ENCODE data around the gene USP3. TPM values are rescaled to one million over a fixed set of nuclear protein-coding genes. Genes with fewer than 3 reads are reported as not detected.
"Not testable (repeated sequence)": the region's sequence is repeated elsewhere in the genome, so short reads cannot be mapped to it uniquely, and the experiment has no call there.

USP3 gene
- total RNA-seq, 1 donor from 2014 or later: 39.5 TPM

DNA sequence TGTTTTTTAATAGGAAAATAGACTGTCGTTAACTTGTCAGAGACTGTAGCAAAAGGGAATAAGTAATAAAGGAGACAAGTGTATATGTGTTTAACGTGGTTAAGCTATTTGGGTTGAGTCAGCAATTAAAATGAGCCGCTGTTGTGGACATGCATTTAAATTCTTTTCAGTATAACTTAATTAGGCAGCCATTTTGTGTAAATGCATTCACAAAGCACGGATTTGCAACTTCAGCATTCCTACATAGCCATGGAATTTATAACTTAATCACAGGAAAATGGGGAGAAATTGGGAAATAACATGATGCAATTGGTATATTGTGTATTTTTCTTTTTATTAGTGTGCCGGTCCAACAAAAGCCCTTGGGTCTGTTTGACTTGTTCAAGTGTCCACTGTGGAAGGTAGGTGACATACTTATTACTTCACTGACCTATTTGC lies 27.9 kb downstream of the USP3 start:
- H3K27ac ChIP-seq: no peak overlapping the region
- TF ChIP-seq POLR2AphosphoS5 (IDR thresholded peaks at IDR 0.05; ENCODE audit: insufficient read depth in 1 of 2, low read depth in 1 of 2) (no peak), POLR2A (IDR thresholded peaks at IDR 0.05) (no peak)
- TF ChIP-seq, protein P1, sequence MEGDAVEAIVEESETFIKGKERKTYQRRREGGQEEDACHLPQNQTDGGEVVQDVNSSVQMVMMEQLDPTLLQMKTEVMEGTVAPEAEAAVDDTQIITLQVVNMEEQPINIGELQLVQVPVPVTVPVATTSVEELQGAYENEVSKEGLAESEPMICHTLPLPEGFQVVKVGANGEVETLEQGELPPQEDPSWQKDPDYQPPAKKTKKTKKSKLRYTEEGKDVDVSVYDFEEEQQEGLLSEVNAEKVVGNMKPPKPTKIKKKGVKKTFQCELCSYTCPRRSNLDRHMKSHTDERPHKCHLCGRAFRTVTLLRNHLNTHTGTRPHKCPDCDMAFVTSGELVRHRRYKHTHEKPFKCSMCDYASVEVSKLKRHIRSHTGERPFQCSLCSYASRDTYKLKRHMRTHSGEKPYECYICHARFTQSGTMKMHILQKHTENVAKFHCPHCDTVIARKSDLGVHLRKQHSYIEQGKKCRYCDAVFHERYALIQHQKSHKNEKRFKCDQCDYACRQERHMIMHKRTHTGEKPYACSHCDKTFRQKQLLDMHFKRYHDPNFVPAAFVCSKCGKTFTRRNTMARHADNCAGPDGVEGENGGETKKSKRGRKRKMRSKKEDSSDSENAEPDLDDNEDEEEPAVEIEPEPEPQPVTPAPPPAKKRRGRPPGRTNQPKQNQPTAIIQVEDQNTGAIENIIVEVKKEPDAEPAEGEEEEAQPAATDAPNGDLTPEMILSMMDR (IDR thresholded peaks at IDR 0.05): no peak
- H3K27me3 ChIP-seq: no peaks in the 10 kb centered on the region
- H3K4me1 ChIP-seq: peaks cover 24% of the 10 kb centered on the region
- no peaks in the 10 kb centered on the region for H3K36me3 ChIP-seq
- no peak overlapping the region for H3K4me3 ChIP-seq
- no peak for DNase-seq (ENCODE audit: extremely low spot score in 2 of 2)
- intact Hi-C loops (cut with DNase I): no loop called here
- no peaks in the 10 kb centered on the region for H3K9me3 ChIP-seq

DNA sequence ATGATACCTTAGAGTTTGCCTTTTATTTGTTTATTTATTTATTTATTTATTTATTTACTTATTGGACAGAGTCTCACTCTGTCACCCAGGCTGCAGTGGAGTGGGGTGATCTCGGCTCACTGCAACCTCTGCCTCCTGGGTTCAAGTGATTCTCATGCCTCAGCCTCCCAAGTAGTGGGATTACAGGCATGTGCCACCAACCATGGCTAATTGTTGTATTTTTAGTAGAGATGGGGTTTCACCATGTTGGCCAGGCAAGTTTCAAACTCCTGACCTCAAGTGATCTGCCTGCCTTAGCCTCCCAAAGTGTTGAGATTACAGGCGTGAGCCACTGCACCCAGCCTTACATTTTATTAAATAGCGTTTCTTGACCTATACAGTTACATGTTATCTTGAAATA lies 30.5 kb downstream of the USP3 start:
- Histone ChIP-seq H3K36me3 (peaks cover 0 to 12% of the 10 kb centered on the region in 2 donors), H3K4me1 (peaks cover 14% of the 10 kb centered on the region)
- H3K9me3 ChIP-seq; H3K27me3 ChIP-seq; H3K4me3 ChIP-seq; H3K27ac ChIP-seq; DNase-seq (ENCODE audit: extremely low spot score in 2 of 2): not testable (repeated sequence)
- intact Hi-C loops (cut with DNase I): loop anchor here (1.0 kb wide), 1 partner anchor 50 kb away; no protein-coding TSS in a partner anchor

DNA sequence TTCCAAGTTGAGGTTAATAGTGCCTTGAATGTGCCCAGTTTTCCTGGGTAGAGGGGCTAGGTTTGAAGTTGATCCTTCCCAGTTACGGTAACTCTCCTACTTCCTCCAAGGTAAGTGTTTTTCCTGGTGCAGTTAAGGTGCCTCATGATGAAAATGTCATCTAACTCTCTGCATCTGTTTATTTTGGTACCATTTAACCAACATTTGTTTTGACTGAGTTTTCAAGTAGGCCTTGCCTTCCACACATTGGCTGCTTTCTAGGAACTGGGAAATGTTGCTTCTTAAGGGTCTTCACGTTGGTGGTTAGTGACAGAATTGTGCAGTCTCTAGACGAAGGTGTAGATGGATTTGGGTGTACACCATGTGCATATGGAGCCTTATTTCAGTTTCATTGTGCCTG lies 31.3 kb downstream of the USP3 start:
- Histone ChIP-seq H3K36me3 (peaks cover 0 to 12% of the 10 kb centered on the region in 2 donors), H3K4me1 (peaks cover 14% of the 10 kb centered on the region), H3K9me3 (no peaks in the 10 kb centered on the region), H3K27me3 (no peaks in the 10 kb centered on the region), H3K4me3 (no peak overlapping the region), H3K27ac (no peak overlapping the region)
- no peak for DNase-seq (ENCODE audit: extremely low spot score in 2 of 2)
- TF ChIP-seq POLR2AphosphoS5 (IDR thresholded peaks at IDR 0.05; ENCODE audit: insufficient read depth in 1 of 2, low read depth in 1 of 2): no peak
- TF ChIP-seq, protein P1 (IDR thresholded peaks at IDR 0.05): no peak
- TF ChIP-seq POLR2A (IDR thresholded peaks at IDR 0.05): no peak
- intact Hi-C loops (cut with DNase I): no loop called here

DNA sequence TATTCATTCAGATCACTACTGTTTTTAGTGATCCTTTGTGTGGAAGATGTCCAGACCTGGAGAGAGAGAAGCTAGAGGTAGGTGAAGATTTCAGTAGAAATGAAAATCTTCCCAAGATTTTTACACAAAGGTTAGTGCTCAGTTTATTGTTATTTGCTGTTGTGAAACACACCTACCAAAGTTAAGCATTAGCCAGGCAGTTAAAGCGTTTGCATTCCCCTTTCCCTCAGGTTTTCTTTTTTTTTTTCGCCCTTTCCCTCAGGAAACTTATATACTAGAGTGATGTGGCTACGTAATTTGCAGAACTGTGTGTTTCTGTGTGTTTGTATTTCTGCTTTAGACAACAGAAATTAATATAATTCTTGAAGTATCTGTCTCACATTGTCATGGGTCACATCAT lies 34.5 kb downstream of the USP3 start:
- H3K27ac ChIP-seq: no peak overlapping the region
- intact Hi-C loops (cut with DNase I): no loop called here

DNA sequence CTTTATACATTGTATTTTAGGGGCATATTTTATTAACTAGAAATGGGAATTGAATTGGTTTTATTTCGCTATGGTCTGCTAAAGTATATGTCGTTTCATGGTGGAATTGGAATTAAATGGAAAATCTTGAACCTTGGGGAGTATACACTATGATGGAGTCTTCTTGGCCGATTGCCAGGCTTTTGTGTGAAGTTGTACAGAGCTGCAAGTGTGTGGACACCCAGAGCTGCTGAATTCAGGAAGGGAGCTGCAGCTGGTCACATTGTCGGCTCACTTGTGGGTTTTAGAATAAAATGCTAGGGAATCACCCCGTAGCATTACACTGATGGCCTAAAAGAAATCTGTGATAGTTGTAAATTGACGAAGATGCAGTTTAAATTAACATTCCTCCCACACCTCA lies 35.1 kb downstream of the USP3 start:
- Histone ChIP-seq H3K27me3 (no peaks in the 10 kb centered on the region), H3K4me1 (no peaks in the 10 kb centered on the region), H3K9me3 (no peaks in the 10 kb centered on the region), H3K4me3 (no peak overlapping the region), H3K27ac (no peak overlapping the region), H3K36me3 (peaks cover 0 to 12% of the 10 kb centered on the region in 2 donors)
- intact Hi-C loops (cut with DNase I): no loop called here
- TF ChIP-seq, protein P1 (IDR thresholded peaks at IDR 0.05): no peak
- TF ChIP-seq POLR2A (IDR thresholded peaks at IDR 0.05): no peak
- no peak for TF ChIP-seq POLR2AphosphoS5 (IDR thresholded peaks at IDR 0.05; ENCODE audit: insufficient read depth in 1 of 2, low read depth in 1 of 2)
- no peak for DNase-seq (ENCODE audit: extremely low spot score in 2 of 2)

More for the DNA sequence above, 34.5 kb downstream of the USP3 start:
- H3K9me3 ChIP-seq: no peaks in the 10 kb centered on the region
- H3K4me3 ChIP-seq: no peak overlapping the region
- DNase-seq (ENCODE audit: extremely low spot score in 2 of 2): no peak
- TF ChIP-seq, protein P1 (IDR thresholded peaks at IDR 0.05): no peak
- no peak for TF ChIP-seq POLR2AphosphoS5 (IDR thresholded peaks at IDR 0.05; ENCODE audit: insufficient read depth in 1 of 2, low read depth in 1 of 2)
- no peak for TF ChIP-seq POLR2A (IDR thresholded peaks at IDR 0.05)
- no peaks in the 10 kb centered on the region for H3K4me1 ChIP-seq
- H3K36me3 ChIP-seq: peaks cover 0 to 12% of the 10 kb centered on the region in 2 donors
- no peaks in the 10 kb centered on the region for H3K27me3 ChIP-seq
